SJCRH30 (cell line): Measurements from ENCODE around the gene R3HDM2. TPM values are rescaled to one million over a fixed set of nuclear protein-coding genes. Genes with fewer than 3 reads are reported as not detected.

ENCODE experiments used
- DNase-seq, 2 experiments: peaks; one replicate each; pipeline ENCODE4 v3.0.0-alpha.2; 2015 to 2020
- H3K27ac ChIP-seq: fragments of 250-450 bp; sonication (Bioruptor Pico); 2 replicates; pipeline ENCODE4 v1.5.1; 2020; ENCODE audit warnings: mild to moderate bottlenecking, moderate library complexity
- H3K27me3 ChIP-seq: fragments of 250-450 bp; sonication (Bioruptor Pico); 2 replicates; pipeline ENCODE4 v1.5.1; 2020; ENCODE audit warnings: mild to moderate bottlenecking, moderate library complexity
- H3K36me3 ChIP-seq: fragments of 250-450 bp; sonication (Bioruptor Pico); 2 replicates; pipeline ENCODE4 v1.5.1; 2020; ENCODE audit warnings: mild to moderate bottlenecking, moderate library complexity
- H3K4me1 ChIP-seq: fragments of 250-450 bp; sonication (Bioruptor Pico); 2 replicates; pipeline ENCODE4 v1.5.1; 2020; ENCODE audit warnings: mild to moderate bottlenecking, moderate library complexity
- H3K4me3 ChIP-seq: fragments of 250-450 bp; sonication (Bioruptor Pico); 2 replicates; pipeline ENCODE4 v1.5.1; 2020; ENCODE audit warnings: mild to moderate bottlenecking, moderate library complexity
- H3K9me3 ChIP-seq: fragments of 250-450 bp; sonication (Bioruptor Pico); replicated peaks from 2 replicates; pipeline ENCODE4 v1.5.1; 2020; ENCODE audit warnings: mild to moderate bottlenecking, moderate library complexity
- total RNA-seq: library from RNA; depleted of rRNA; stranded (reverse); fragments of >200 nt; shearing (Covaris generic); gene quantifications from 2 replicates; pipeline ENCODE4 v1.2.3, GENCODE V29; 2014

The R3HDM2 gene
- total RNA-seq, 1 experiment from 2014 or later: 17.0 TPM

DNA sequence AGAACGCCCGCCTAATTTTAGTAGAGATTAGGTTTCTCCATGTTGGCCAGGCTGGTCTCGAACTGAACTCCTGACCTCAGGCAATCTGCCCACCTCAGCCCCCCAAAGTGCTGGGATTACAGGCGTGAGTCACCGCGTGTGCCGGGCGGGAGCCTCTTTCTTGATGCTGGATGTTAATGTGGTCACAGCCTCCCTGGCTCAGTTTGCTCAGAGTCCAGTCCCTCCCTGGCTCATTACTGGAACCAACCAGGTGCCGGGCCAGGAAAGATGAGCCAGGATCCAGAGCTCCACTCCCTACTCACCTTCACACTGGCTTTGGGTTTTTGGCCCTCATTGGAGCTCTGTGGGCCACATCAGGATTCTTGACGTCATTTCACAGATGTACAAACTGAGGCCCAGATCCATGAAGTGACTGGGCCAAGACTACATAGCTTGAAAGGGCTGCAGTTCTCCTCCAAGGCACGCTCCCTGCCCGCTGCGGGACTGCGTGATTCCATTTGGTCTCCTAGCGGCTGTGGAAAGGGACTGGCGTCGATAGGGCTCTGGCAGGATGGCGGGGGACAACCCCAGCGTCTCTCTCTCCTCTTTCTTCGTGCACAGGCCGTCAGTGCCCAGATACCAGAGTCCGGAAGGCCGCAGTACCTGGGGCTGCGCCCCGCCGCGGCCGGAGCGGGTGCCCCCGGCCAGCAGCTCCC, 206.4 kb downstream of the R3HDM2 start:
- H3K27me3 ChIP-seq: peaks cover 3% of the 10 kb centered on the region; the same call in 1 of the 2 replicates

DNA sequence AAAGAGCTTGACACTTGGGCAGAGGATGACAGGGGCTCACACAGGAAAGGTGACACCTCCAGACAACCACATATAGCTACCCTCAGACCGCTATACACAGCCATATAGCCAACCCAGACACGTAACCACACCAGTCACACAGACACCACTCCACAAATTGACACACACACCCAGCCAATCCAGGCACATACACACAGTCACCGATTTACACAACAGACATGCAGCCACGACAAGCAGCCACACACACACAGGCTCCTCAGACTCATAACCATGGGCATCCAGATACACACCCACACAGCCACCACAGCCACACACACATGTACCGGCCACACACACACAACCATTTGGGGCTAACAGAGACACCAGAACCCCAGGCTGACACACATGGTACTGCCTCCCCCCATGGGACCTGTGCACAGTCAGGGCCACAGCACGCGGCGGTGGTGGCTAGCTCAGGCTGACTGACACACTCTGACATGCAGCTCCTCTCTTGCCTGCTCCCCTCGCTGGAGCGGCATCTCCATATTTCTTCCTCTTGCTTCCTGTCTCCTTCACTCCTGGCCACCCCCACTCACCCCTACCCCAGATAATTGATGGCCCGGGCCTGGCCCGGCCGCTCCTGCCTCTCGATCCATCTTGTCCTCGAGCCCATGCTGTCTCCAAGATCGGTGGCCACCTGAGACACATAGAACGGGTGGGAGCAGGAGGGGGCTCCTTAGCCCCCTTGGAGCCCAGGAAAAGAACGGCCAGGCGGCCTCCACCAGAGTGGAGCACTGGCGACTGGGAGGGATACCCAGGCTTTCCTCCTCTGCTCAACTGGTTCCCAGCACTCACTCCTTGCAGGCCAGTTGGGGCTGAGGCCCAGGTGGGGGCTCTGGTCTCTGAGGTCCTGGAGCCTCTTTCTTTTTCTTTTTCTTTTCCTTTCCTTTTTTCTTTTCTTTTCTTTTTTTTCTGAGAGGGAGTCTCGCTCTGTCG, 207.4 kb downstream of the R3HDM2 start:
- H3K4me3 ChIP-seq: no peak overlapping the region
- peaks cover 11% of the 10 kb centered on the region for H3K4me1 ChIP-seq
- DNase-seq: peak in 1 of 2 experiments; percentile 64
- no peaks in the 10 kb centered on the region for H3K36me3 ChIP-seq
- H3K27me3 ChIP-seq: peaks cover 7% of the 10 kb centered on the region; the same call in 1 of the 2 replicates
- no peaks in the 10 kb centered on the region for H3K9me3 ChIP-seq
- H3K27ac ChIP-seq: no peak overlapping the region

More for the DNA sequence above, 206.4 kb downstream of the R3HDM2 start:
- peaks cover 14% of the 10 kb centered on the region for H3K4me1 ChIP-seq
- H3K36me3 ChIP-seq: no peaks in the 10 kb centered on the region
- no peak overlapping the region for H3K4me3 ChIP-seq
- no peak overlapping the region for H3K27ac ChIP-seq
- no peaks in the 10 kb centered on the region for H3K9me3 ChIP-seq
- peak in 1 of 2 experiments; percentile 56 for DNase-seq

DNA sequence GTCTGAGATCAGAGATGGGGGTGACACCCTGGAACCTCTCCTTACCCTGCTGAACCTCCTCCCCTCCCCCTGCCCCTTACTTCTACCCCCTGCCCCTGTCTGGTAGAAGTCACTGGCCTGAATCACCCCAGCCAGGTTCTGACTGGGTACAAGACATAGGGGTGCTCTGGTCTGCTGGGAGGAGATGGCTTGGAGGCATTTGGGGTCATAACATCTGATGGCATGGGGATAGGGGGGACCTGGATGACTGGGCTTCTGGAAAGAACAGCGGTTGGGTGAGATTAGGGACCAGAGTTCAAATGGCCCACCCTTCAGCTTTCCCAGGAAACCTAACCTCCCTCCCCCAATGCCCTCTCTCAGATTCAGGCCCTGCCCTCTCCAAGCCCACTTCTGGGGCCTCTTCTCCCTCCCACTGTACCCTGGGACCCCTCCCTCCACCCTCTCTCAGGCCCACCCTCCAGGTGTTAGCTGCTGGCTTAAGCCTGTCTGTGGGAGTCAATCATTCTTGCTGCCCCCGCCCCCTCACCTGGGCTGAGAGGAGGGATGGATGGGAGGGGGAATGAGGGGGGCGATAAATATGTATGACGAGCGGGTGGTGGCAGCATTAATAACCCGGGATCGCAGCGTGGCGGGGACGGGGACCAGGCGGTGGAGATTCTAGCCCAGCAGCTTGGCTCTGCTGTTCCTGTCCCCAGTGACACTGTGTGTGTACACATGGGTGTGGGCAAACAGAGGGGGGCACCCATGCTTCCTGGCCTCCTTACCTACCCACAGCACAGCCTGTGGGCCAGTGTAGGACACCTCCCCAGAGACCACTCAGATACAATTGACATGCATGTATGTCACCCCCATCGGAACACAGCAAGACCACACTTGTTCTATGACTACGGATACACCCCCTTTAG, 208.3 kb downstream of the R3HDM2 start:
- Histone ChIP-seq H3K27me3 (peaks cover 13% of the 10 kb centered on the region), H3K36me3 (no peaks in the 10 kb centered on the region), H3K4me3 (no peak overlapping the region), H3K27ac (no peak overlapping the region), H3K9me3 (no peaks in the 10 kb centered on the region), H3K4me1 (peaks cover 19% of the 10 kb centered on the region)
- DNase-seq: no peak

DNA sequence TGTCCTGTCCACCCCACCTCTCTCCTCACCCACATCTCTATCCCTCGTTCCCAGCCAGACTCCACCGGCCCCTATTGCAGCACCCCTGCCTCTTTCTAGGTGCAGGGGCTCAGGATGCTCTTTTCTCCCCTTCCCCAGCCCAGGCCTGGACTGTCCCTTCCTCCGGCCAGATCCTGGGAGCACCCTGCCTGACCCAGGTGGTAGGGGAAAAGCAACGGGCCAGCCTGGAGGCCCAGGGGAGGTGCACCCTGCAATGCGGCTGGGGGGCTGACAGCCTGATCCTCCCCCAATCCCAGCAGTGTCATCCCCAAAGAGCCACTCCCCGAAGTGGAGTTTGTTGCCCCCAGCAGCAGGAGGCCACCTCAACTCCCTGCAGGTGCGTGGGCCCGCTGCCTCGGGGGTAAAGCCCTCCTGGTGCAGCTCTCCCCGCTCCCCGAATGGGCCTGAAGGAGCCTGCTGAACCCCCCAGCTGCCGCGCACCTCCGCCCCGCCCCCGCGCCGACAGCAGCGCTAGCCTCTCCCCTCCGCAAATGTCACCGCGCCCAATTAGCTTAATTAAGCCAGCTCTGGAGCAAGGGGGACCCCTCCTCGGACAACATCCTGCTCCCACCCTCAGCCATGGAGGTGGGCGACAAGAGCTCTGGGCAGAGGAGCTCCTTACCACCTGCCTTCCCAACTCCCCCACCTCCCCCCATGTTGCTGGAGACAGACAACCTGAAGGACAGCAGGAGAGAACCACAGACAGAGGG, 209.5 kb downstream of the R3HDM2 start:
- Histone ChIP-seq H3K9me3 (no peaks in the 10 kb centered on the region), H3K27ac (no peak overlapping the region), H3K4me1 (peaks cover 17% of the 10 kb centered on the region), H3K4me3 (no peak overlapping the region), H3K27me3 (peaks cover 16% of the 10 kb centered on the region), H3K36me3 (no peaks in the 10 kb centered on the region)
- DNase-seq: no peak

DNA sequence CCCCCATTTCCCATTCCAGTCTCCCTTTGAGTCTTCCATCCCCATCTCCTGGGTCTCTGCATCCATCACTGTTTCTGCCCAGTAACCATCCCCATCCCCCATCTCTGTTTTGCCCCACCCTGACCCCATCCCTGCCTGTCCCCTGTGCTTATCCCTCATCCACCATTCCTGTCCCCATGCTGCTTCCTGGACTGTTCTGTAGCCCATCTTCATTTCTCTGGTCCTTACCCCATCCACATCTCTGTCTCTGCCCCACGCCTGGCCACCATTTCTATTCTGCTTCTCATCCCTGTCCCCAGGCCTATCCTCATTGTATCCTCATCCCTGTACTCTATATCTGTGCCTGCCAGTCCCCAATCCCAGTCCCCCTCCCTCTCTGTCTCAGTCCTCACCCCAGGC, 210.1 kb downstream of the R3HDM2 start:
- no peak for DNase-seq
- H3K27me3 ChIP-seq: peaks cover 16% of the 10 kb centered on the region

DNA sequence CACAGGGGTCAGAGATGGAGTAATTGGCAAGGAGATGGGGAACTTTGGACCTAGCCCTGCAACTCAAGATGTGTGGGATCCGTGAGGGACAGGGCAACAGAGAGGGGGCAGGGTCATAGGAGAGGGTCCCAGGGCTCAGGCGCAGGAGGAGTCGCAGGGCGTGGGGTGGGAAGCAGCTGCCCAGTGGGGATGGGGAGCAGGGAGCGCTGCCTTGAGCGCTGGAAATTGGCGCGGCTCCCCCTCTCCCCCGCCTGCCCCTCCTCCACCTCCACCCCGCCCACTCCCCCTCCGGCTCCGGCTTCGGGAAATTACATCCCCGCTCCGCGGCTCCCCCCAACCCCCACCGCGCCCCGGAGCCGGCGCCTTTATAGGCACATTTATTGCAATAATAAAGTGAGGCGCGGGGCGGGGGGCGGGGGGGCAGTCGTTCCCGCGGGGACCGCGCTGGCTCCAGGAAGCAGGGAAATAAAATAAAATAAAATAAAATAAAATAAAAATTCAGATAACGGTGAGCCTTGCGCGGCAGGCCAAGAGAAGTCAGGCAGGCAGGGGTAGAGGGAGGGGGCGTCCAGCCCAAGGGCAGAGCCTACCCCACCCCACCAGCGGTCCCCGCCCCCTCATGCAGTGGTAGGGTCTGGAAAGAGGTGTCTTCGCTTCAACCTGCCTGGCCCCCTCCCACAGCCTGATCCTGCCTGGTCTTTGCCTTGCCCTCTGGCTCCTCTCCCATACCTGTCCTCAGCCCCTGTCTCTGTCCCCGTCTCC, 210.7 kb downstream of the R3HDM2 start:
- DNase-seq: no peak
- no peaks in the 10 kb centered on the region for H3K36me3 ChIP-seq
- peaks cover 16% of the 10 kb centered on the region for H3K27me3 ChIP-seq
- H3K4me3 ChIP-seq: no peak overlapping the region
- peaks cover 25% of the 10 kb centered on the region for H3K4me1 ChIP-seq
- H3K9me3 ChIP-seq: no peaks in the 10 kb centered on the region
- H3K27ac ChIP-seq: no peak overlapping the region

More for the DNA sequence above, 210.1 kb downstream of the R3HDM2 start:
- H3K4me1 ChIP-seq: peaks cover 19% of the 10 kb centered on the region
- H3K9me3 ChIP-seq: no peaks in the 10 kb centered on the region
- H3K36me3 ChIP-seq: no peaks in the 10 kb centered on the region
- no peak overlapping the region for H3K27ac ChIP-seq
- no peak overlapping the region for H3K4me3 ChIP-seq

DNA sequence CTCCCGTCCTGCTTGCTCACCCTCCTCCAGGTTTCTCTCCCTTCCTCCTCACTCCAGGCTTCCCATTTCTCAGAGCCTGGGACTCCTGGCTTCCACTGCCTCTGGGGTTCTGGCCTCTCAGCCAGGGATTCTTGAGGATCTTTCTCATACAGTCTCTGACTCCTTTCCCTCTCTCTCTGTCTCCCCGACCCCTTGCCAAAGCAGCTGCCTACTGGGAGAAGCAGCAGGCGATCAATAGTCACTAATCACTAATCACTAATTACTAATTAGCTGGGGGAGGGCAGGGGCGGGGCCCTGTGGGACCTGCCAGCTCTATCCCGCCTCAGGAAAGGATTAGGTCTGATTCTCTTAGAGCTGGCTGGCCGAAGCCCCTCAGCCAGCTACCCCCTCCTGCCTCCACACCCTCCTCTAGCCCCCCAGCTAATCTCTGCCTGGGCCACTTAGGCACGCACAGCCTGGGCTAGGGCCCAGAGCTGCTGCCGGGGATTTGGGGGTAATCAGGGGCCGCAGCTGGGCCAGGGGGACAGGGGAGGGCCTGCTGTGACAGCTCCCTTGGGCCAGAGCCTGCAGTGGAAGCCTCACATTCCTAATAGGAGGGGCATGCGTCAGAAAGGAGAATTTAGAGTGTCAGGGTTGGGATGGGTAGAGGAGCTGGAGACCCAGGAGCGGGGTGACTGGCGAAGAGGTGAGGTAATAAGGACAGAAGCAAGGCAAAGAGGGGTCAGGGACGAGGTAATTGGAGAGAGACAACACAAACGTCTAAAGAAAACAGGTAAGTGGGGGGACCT, 211.4 kb downstream of the R3HDM2 start:
- Histone ChIP-seq H3K4me1 (peaks cover 30% of the 10 kb centered on the region), H3K27ac (no peak overlapping the region), H3K4me3 (no peak overlapping the region), H3K36me3 (no peaks in the 10 kb centered on the region), H3K9me3 (no peaks in the 10 kb centered on the region), H3K27me3 (peaks cover 16% of the 10 kb centered on the region)
- DNase-seq: no peak

DNA sequence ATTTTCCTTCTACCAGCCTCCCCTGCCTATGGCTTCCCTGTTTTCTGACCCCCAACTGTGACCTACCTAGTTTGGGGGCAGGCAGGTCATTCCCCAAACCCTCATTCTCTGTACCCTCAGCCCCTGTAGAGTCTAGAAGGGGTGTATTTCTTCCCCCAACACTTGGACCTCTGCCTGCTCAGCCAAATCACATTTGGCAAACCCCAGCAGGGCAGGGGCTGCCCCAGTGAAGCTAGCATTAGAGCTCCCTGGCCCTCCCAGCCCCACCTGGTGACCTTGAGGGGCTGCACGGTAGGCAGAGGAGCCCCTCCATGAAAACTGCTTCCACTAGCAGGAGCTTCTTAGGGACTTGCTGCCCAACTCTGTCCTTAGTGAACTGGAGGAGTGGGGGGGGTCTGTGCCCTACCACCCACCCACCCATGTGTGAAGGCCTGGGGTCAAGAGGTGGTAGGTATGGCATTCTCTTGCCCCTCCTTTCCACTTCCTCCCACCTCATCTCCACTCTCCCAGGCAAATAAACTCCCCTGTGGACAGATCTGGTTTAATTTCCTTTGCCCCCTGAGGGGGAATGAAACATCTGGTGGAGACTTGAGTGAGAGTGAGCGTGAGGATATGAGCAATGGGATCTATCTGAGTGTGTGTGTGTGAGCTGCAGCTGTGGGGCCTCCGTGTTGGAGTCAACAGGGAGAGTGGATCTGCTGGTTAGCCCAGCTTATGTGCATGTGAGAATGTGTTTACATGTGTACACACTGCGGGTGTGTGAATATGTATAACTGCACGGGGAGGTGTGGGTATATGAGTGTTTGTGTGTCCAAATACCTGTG, 212.6 kb downstream of the R3HDM2 start:
- no peak overlapping the region; the same call in 1 of the 2 replicates for H3K4me3 ChIP-seq
- no peak overlapping the region for H3K27ac ChIP-seq
- peaks cover 16% of the 10 kb centered on the region for H3K27me3 ChIP-seq
- H3K4me1 ChIP-seq: peaks cover 39% of the 10 kb centered on the region
- peak in 1 of 2 experiments; percentile 86 for DNase-seq
- no peaks in the 10 kb centered on the region for H3K9me3 ChIP-seq
- H3K36me3 ChIP-seq: no peaks in the 10 kb centered on the region

DNA sequence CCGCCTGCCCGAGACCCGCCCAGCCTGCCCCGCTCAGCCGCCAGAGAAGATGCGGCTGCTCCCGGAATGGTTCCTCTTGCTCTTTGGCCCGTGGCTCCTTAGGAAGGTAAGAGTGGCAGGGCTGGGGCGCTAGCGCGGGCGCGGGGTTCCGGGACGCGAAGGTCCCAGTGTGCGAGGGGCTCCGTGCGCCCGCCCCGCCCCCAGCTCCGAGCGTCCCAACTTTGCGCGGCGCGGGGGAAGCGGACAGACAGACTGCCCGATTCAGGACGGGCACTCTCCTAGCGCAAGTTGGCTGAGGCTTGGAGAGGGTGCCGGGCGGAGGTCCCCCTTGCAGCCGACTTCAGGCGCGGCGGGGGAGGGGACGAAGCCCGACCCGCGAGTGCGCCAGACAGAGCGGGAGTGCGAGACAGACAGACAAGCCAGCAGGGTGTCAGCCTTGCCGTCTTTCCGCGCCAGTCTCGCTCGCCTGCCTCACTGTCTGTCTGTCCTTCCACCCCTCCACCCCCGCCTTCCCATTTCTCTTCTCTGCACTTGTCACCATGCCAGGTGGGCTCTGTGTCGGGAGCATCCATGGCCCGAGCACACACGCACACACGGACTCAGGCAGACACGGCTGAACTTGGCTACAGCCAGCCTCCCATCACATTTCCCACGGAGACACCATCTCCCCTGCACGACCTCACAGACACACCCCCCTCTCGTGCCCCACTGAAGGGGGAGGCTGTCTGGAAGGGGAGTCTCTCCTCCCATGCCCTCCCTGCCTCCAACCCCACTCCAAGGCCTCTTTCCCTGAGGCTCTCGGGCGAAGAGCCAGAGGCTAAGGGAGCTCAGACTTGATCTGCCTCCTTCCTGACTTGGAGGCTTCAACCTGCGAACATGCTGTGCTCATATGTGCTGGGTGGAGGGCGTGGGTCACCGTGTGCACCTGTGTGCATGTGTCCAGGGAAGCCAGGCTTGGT, 213.6 kb downstream of the R3HDM2 start:
- H3K4me1 ChIP-seq: peaks cover 39% of the 10 kb centered on the region
- H3K36me3 ChIP-seq: no peaks in the 10 kb centered on the region
- DNase-seq: peak; percentile 89 to 94
- peaks cover 16% of the 10 kb centered on the region for H3K27me3 ChIP-seq
- peak overlapping the region; percentile 70 for H3K4me3 ChIP-seq
- no peaks in the 10 kb centered on the region for H3K9me3 ChIP-seq
- H3K27ac ChIP-seq: no peak overlapping the region

DNA sequence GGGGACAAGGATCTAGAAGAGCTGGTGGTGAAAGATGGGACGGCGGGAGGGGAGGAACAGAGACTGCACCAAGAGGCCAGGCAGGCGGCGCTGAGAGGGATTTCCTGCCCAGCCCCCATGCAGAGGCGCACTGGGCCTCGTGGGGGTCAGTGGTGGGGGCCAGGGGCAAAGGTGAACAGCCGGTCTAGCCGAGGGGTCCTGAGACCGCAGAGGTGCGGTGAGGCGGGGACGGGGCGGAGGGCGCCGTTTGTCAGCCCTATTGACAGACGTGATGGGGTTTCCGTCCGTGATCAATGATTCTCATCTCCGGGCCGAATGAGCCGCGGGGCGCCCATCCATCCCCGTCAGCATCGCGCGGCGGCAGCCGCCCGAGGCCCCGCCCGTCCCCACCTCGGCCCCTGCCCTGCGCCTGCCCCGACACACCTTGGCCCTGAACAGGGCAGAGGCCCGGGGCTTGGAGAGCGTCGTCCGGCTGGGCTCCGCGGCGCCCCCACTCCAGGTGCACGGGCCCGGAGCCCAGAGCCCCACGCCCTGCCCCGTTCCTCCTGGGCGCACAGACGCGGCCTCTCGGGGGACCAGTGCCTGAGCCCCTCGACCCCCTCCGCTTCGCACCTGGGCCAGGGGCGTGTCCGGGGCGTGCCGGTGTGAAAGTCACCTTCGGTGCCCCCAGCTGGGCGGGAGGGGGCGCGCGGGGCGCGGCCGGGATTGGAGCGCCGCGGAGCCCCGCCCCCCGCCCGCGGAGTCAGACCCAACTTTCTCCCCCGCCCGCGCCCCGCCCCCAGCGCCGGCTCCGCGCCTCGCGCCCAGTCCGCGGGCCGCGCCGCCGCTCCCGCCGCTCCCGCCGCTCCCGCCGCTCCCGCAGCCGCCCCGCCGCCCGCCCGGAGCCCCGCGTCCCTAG, 214.6 kb downstream of the R3HDM2 start, which contains the start of gene NXPH4:
Gene NXPH4 (plus strand): TSS at position 781 of the 898 bp plus-strand sequence. CDS start 176 bp downstream, outside the sequence.
- Histone ChIP-seq H3K27me3 (peaks cover 16% of the 10 kb centered on the region), H3K27ac (no peak within 1 kb of the TSS), H3K9me3 (no peaks in the 10 kb centered on the region), H3K4me1 (peaks cover 39% of the 10 kb centered on the region), H3K36me3 (no peaks in the 10 kb centered on the region), H3K4me3 (peak within 1 kb of the TSS; percentile 70)
- peak; percentile 94 to 97 for DNase-seq
